ENCODE data around the gene NLGN2.

NLGN2 gene

GRCh38 chr17:7437369-7437863 is 29.8 kb downstream of the NLGN2 start:
- no peak for DNase-seq (ENCODE audit: low read depth, low spot score)

DNA sequence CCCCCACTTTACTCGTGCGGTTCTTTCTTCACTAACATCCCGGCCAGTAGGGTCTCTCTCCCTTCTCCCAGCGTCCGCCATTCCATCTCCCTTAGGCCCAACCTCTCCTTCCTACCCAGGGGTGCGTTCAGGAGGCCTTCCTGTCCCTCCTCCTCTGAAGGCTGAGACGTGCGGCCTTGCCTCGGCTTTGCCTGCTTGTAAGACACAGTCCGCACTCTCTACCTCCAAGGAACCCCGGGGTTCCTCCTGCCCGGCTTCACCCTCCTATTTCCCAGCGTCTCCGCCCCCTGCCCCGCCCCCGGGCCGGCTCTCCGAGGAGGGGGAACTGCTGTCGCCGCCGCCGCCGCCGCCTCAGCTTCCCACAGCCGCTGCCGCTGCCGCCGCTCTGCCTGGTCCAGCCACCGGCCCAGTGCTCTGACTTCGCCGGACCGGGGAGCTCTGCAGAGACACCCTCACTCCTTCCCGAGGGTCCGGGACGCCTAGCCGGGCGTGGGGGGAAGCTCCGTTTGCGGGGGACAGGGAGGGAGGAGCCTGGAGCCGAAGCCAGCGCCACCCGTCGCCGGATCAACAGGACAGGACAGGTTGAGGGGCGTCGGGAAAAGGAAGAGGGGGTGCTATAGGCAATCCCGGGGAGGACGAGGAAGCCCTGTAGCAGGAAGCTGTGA is 30.4 kb downstream of the NLGN2 start:
- DNase-seq (ENCODE audit: low read depth, low spot score), result peak; percentile 68

DNA sequence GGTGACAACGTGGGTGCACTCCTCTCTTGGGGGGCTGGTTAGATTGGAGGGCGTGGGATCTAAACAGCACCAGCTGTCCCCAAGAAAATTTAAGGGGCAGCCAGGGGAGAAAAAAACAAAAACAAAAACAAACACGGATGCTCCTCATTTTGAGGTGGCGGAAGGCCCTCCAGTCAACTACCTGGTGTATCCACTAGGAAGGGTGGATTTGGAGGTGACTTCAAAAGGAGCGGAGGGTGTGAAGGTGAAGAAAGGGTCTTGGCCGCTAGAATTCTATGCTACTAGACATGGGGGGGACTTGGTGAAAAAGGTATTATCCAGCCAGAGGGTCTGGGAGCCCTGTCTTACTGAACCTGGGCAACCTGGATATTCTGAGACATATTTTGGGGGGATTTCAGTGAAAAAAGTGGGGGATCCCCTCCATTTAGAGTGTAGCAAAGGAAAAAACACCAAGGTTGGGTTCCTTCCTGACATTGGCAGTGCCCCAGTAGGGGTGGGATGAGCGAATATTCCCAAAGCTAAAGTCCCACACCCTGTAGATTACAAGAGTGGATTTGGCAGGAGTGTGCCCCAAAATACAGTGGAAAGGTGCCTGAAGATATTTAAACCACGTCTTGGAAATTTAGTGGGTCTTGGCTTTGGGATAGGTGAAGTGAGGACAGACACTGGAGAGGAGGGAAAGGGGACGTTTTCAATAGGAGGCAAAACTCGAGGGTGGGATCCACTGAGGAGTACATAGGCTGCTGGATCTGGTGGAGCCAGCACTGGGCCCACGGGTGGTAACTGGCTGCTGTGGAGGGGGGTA is 31.2 kb downstream of the NLGN2 start:
- DNase-seq (ENCODE audit: low read depth, low spot score), result no peak

- DNase-seq (ENCODE audit: low read depth, low spot score), result peak; percentile 31
Observed at GRCh38 chr17:7439462-7440112, 31.9 kb downstream of the NLGN2 start, which contains the start of gene FGF11. TSS of gene FGF11 (plus strand) at chr17:7439512. CDS start at chr17:7439621, 109 bp downstream.

DNA sequence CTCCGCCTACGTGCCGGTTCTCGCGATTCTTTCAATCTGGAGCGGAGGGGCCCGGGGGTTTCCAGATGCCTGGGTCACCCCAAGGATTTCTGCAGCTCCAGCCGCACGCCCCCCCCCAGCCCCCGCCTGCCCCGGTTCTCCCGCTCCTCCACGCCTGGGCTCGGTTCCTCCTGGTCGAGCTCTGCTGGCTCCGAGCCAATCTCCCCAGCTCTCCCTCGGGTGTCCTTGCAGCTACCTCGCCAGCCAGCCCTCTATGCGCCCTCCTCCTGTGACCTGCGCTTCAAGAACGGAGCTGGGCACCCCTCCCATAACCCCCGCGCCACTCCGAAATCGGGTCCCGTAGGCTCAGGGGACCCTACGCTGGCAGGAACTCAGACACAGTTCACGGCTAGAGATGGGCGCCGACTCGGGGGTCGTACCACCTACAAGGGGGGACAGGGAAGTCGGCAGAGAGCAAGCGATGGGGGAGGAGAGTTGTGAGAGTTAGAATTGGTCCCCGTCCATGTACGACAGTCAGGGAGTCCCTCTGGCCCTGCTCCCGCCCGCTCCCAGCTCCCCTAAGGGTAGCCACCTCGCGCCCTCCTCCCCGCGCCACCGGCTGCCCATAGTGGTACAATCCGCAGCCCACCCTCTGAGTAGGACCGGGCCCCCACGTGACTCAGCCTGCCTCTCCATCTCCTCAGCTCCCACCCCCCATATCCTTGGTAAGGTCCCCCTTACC is 32.6 kb downstream of the NLGN2 start:
- peak; percentile 51 for DNase-seq (ENCODE audit: low read depth, low spot score)

DNA sequence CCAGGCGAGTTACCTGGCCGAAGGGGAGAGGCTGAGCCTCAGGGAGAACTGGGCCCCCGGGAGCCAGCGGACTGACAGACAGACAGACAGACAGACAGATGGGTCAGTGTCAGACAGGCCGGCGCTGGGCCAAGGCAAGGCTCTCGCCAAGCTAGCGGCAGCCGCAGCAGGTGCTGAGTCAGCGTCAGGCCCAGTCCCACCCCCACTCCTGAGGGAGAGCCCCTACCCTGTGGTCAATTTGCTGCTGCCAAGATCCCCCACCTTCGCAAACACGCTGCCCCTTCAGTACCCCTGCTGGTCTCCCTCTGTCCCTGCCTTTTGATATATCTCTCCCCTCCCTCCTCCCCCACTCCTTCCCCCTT is 33.2 kb downstream of the NLGN2 start:
- DNase-seq (ENCODE audit: low read depth, low spot score), result peak; percentile 79

GRCh38 chr17:7441266-7441665 is 33.6 kb downstream of the NLGN2 start:
- peak; percentile 39 for DNase-seq (ENCODE audit: low read depth, low spot score)

- DNase-seq (ENCODE audit: low read depth, low spot score), result no peak
Observed at GRCh38 chr17:7442142-7442541, 34.5 kb downstream of the NLGN2 start.

DNA sequence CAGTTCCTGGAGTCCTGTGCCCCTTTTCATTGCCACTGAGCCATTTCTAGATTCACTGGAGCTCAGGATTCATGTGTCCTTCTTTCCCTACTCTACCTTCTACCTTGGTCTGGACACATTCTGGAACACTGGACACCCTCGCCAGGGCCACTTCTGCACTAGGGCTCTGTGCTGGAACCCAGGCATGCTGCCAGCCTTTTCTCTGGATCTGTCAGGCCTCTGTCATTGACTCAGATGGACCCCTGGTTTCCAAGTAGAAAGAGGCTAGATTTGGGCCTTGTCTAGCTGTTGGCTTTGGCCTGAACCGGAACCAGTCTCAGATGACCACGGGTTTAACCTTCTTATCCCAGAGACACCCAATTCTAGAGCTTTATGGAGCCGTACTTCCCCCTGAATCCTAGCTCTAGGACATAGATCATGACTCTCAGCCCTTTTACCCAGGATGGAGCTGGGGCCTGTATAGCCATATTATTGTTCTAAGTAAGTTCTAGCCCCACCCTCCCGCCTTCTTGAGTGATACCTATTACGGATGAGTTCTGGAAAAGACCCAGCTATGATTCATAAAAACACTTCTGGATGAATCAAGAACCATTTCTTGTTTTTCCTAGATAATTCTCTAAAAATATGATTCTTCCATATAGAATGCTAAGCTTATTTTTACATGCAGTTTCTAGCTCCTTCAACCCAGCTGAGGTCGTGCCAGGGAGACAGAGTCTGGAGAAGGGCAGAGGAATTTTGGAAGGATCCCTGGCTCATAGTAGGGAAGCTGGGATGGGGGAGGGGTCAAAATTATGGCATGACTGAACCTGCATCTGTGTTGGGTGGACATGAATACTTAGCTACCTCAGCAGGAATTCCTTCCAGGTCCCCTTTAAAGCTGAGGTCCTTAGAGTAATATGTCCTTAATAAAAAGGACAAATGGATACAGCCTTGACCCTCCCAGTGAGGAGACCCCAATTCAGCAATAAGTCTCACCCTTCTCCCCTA is 36.1 kb downstream of the NLGN2 start:
- no peak for DNase-seq (ENCODE audit: low read depth, low spot score)

- DNase-seq (ENCODE audit: low read depth, low spot score), result peak; percentile 48
Observed at GRCh38 chr17:7444682-7445618, 37.3 kb downstream of the NLGN2 start, which contains the start of gene CHRNB1. TSS of gene CHRNB1 (plus strand) at chr17:7445061. CDS start at chr17:7445128, 67 bp downstream.

DNA sequence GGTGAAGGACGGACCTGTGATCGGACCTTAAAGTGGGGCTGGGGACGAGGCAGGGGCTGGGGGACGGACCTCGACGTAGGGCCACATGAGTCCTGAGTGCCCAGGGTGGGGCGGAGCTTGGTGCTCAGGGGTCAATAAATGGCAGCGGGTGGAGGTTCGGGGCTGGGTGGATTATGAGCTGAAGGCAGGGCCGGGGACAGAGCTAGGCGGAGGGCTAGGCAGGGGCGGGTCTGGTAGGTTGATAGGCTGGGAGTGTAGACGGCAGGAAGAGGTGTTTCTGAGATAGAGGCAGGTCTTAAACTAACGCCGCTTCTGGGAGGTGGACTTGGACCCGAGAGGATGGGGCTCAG is 37.9 kb downstream of the NLGN2 start:
- no peak for DNase-seq (ENCODE audit: low read depth, low spot score)

- no peak for DNase-seq (ENCODE audit: low read depth, low spot score)
Observed at GRCh38 chr17:7448461-7448860, 40.8 kb downstream of the NLGN2 start.

DNA sequence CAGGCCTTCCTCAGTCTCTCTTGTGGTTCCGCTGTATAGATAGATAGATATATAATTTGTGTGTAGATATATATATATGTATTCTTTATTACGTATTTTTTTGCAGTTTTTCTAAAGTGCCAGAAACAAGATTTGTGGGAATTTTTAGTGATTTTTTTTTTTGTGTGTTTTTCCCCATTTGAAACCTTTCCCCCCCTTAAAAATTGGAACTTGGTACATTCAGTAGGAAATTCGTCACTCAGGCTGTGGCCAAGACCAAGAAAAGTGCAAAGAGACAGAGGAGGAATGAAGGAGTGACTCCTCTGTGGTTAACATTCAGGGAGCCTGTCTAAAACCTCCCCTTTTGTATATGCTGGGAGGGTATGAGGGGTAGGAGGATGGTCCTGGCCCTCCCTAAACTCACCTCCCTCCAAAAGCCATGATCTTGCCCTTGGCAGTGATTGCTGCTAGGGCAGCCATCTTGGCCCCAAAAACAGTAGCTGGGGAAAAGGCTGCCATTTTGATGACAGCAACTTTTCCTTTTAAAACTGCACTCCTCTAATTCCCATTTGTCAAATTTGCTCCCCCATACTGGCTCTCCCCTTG is 52.4 kb downstream of the NLGN2 start:
- no peak for DNase-seq (ENCODE audit: low read depth, low spot score)

DNA sequence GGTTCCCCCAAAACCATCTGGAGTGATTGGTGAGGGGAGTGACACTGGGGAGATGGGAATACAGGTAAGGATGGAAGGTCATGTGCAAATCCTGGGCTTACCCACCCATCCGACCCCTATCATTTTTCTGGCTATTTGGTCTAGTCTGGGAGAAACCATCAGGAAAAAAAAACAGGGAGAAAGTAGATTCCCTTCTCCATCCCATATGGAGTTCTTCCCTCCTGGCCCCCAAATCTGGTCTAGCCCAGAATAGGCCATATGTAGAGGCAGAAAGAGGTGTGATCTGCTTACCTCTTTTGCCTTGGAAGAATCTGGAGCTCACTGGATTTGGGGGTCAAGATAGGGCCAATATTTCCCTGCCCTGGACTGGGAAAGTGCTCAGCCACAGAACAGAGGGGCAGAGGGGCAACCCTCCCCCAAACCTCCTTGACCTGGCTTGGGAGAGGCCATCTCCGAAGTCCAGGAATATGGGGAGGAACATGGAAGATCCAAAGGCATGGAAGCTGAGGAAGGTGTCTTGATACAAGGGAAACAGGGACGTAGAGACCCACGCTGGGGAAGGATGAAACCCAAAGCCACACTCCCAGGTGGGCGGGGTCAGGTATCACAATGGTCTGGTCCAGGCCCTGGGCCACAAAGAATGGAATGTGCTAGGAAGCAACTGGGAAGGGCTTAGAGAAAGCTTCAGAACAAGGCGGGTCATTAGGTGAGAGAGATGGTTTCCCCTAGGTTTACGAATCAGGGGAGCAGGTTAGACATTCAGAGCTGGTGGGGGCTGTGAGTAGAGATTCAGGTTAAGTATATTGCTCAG is 53.4 kb downstream of the NLGN2 start:
- no peak for DNase-seq (ENCODE audit: low read depth, low spot score)

- no peak for DNase-seq (ENCODE audit: low read depth, low spot score)
Observed at GRCh38 chr17:7462474-7463371, 55.1 kb downstream of the NLGN2 start.

GRCh38 chr17:7463372-7463846 is 55.8 kb downstream of the NLGN2 start:
- DNase-seq (ENCODE audit: low read depth, low spot score), result no peak

- DNase-seq (ENCODE audit: low read depth, low spot score), result no peak
Observed at GRCh38 chr17:7464081-7464480, 56.4 kb downstream of the NLGN2 start.
